ENCODE data around the gene COL5A1. TPM values are rescaled to one million over a fixed set of nuclear protein-coding genes. Genes with fewer than 3 reads are reported as not detected.

Gene COL5A1
- total and polyA plus RNA-seq, 2 experiments from 2014 or later: 211 to 812 TPM

DNA sequence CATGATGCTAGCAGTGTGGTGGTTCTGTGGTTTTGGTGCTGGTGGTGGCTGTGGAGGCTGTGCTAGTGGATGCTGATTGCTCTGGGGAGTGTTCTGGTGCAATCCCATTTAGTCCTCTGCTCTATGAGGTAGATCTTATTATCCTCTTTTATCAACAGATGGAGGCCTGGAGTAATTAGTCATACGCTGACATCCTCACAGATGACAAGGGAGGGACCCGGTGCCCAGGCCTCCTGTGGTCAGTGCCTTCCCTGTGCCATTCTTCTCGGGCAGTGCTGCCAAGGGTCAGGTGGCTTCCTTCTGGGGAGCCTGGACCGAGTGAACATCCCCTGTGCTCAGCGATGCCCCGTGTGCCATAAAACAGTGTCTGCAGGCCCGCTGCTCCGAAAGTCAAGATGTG is 74.5 kb downstream of the COL5A1 start:
- no peak overlapping the region for H3K4me2 ChIP-seq (ENCODE audit: unreplicated experiment)
- H3K9ac ChIP-seq: no peak overlapping the region
- H3K9me2 ChIP-seq (ENCODE audit: insufficient read depth): no peaks in the 10 kb centered on the region
- TF ChIP-seq EZH2phosphoT487 (IDR thresholded peaks at IDR 0.05; ENCODE audit: insufficient read depth, low read depth) (no peak), EZH2 (IDR thresholded peaks at IDR 0.05; ENCODE audit: insufficient read depth, poor library complexity, severe bottlenecking) (no peak)
- H4K20me1 ChIP-seq (ENCODE audit: insufficient read depth): peaks cover 15% of the 10 kb centered on the region; the same call in 1 of the 2 replicates
- H3K36me3 ChIP-seq (ENCODE audit: low read depth): peaks cover 31% of the 10 kb centered on the region
- WGBS, 2 experiments (ENCODE audit: low coverage in 1 of 2, low lambda C conversion rate in 2 of 2, missing lambda C conversion rate in 2 of 2): 65 to 67% methylated on average over 8 of the region's 8 CpGs
- no peak overlapping the region for H2AFZ ChIP-seq
- no peaks in the 10 kb centered on the region for H3K4me1 ChIP-seq (ENCODE audit: insufficient read depth)
- H3K79me2 ChIP-seq (ENCODE audit: insufficient read depth): peaks cover 99% of the 10 kb centered on the region
- H3K9me3 ChIP-seq (ENCODE audit: low read depth): no peaks in the 10 kb centered on the region
- H3K27me3 ChIP-seq (replicated peaks; ENCODE audit: insufficient read depth): no peaks in the 10 kb centered on the region
- peak; percentile 43 for DNase-seq
- H3F3A ChIP-seq (ENCODE audit: insufficient read depth): peaks cover 46% of the 10 kb centered on the region
- H3K4me3 ChIP-seq: no peak overlapping the region
- peak overlapping the region; percentile 41; the same call in 1 of the 2 replicates for H3K27ac ChIP-seq
- in situ Hi-C loops (cut with MboI): no loop called here

DNA sequence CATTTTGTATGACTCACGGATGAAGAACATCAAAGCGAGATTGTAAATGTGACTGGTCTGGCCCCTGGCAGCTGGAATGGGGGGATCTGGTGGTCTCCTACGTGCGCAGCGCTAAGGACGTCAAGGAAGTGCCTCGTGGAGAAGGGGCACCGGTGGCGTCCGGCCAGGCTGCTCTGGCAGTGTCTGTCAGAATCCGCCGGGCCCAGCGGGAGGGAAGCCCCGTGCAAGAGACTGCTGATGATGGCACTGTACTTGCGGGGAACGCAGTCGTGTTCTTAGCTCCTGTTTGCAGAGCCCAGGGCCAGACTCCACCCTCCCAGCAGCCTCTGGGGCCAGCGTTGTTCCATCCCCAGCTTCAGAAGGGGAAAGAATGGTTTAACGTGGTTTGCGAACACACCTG is 75.5 kb downstream of the COL5A1 start:
- Histone ChIP-seq H3K4me2 (ENCODE audit: unreplicated experiment) (no peak overlapping the region), H3K9me2 (ENCODE audit: insufficient read depth) (no peaks in the 10 kb centered on the region), H3K9me3 (ENCODE audit: low read depth) (no peaks in the 10 kb centered on the region), H3K36me3 (ENCODE audit: low read depth) (peaks cover 31% of the 10 kb centered on the region), H4K20me1 (ENCODE audit: insufficient read depth) (peaks cover 21% of the 10 kb centered on the region; the same call in 1 of the 2 replicates), H3K9ac (no peak overlapping the region), H3K27me3 (replicated peaks; ENCODE audit: insufficient read depth) (no peaks in the 10 kb centered on the region), H3K79me2 (ENCODE audit: insufficient read depth) (peaks cover 100% of the 10 kb centered on the region), H2AFZ (no peak overlapping the region), H3F3A (ENCODE audit: insufficient read depth) (peaks cover 46% of the 10 kb centered on the region), H3K27ac (no peak overlapping the region), H3K4me1 (ENCODE audit: insufficient read depth) (no peaks in the 10 kb centered on the region), H3K4me3 (no peak overlapping the region)
- no peak for DNase-seq
- 77 to 79% methylated on average over 20 of the region's 20 CpGs for WGBS, 2 experiments (ENCODE audit: low coverage in 1 of 2, low lambda C conversion rate in 2 of 2, missing lambda C conversion rate in 2 of 2)
- in situ Hi-C loops (cut with MboI): no loop called here
- no peak for TF ChIP-seq EZH2 (IDR thresholded peaks at IDR 0.05; ENCODE audit: insufficient read depth, poor library complexity, severe bottlenecking)
- TF ChIP-seq EZH2phosphoT487 (IDR thresholded peaks at IDR 0.05; ENCODE audit: insufficient read depth, low read depth): no peak

DNA sequence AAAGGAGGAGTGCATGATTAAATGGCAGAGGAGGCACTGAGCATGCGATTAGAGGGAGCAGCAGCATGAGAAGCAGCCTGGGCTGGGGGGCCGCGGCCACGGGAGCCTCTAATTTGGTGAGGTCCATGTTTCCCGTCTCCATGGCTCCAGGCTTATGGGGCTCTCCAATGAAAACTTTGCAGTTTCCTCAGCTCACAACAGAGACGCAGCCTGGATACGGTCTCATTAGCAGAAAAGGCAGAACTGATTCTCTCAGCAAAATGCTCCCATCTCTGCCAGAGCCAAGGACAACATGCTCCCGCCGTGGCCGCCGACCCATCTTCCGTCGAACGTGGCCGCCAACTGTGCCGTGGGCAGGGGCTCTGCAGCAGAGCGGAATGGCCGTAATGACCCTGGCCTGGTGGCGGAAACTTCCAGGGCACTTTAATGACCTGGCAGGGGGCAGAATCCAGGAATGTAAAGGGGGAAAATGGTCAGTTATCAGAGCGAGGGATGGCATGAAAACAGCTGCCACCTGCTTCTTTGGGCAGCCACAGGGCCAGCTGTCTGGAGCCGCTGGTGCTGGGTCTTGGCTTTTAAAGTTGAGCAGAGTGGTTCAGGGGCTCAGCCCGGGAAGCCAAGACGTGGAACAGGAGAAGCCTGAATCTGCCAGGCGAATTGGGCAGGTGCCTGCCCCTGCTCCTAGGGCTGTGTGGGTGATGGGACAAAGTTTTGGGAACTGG is 76.5 kb downstream of the COL5A1 start:
- Histone ChIP-seq H3K36me3 (ENCODE audit: low read depth) (peaks cover 32% of the 10 kb centered on the region), H3K9ac (no peak overlapping the region), H3F3A (ENCODE audit: insufficient read depth) (peaks cover 46% of the 10 kb centered on the region), H3K4me1 (ENCODE audit: insufficient read depth) (no peaks in the 10 kb centered on the region), H3K27me3 (replicated peaks; ENCODE audit: insufficient read depth) (no peaks in the 10 kb centered on the region), H3K9me3 (ENCODE audit: low read depth) (no peaks in the 10 kb centered on the region), H3K27ac (no peak overlapping the region), H4K20me1 (ENCODE audit: insufficient read depth) (peaks cover 21% of the 10 kb centered on the region; the same call in 1 of the 2 replicates), H3K4me3 (no peak overlapping the region), H3K9me2 (ENCODE audit: insufficient read depth) (no peaks in the 10 kb centered on the region), H2AFZ (no peak overlapping the region), H3K4me2 (ENCODE audit: unreplicated experiment) (no peak overlapping the region), H3K79me2 (ENCODE audit: insufficient read depth) (peaks cover 100% of the 10 kb centered on the region)
- in situ Hi-C loops (cut with MboI): no loop called here
- no peak for DNase-seq
- TF ChIP-seq EZH2 (IDR thresholded peaks at IDR 0.05; ENCODE audit: insufficient read depth, poor library complexity, severe bottlenecking) (no peak), EZH2phosphoT487 (IDR thresholded peaks at IDR 0.05; ENCODE audit: insufficient read depth, low read depth) (no peak)
- WGBS, 2 experiments (ENCODE audit: low coverage in 1 of 2, low lambda C conversion rate in 2 of 2, missing lambda C conversion rate in 2 of 2): 85 to 90% methylated on average over 23 to 24 of the region's 24 CpGs

- H3K79me2 ChIP-seq (ENCODE audit: insufficient read depth): peaks cover 100% of the 10 kb centered on the region
- no peak for TF ChIP-seq EZH2 (IDR thresholded peaks at IDR 0.05; ENCODE audit: insufficient read depth, poor library complexity, severe bottlenecking)
- no peak for TF ChIP-seq EZH2phosphoT487 (IDR thresholded peaks at IDR 0.05; ENCODE audit: insufficient read depth, low read depth)
- in situ Hi-C loops (cut with MboI): no loop called here
Observed at GRCh38 chr9:134719331-134719730, 77.7 kb downstream of the COL5A1 start.

More at GRCh38 chr9:134719331-134719730, 77.7 kb downstream of the COL5A1 start:
- Histone ChIP-seq H3K9me3 (ENCODE audit: low read depth) (no peaks in the 10 kb centered on the region), H3K9me2 (ENCODE audit: insufficient read depth) (no peaks in the 10 kb centered on the region), H3K36me3 (ENCODE audit: low read depth) (peaks cover 19% of the 10 kb centered on the region; the same call in 1 of the 2 replicates), H3K9ac (no peak overlapping the region), H3K4me3 (no peak overlapping the region), H3F3A (ENCODE audit: insufficient read depth) (peaks cover 39% of the 10 kb centered on the region), H3K27ac (no peak overlapping the region), H4K20me1 (ENCODE audit: insufficient read depth) (peaks cover 16% of the 10 kb centered on the region; the same call in 1 of the 2 replicates), H3K4me2 (ENCODE audit: unreplicated experiment) (no peak overlapping the region), H2AFZ (no peak overlapping the region), H3K4me1 (ENCODE audit: insufficient read depth) (no peaks in the 10 kb centered on the region), H3K27me3 (replicated peaks; ENCODE audit: insufficient read depth) (no peaks in the 10 kb centered on the region)
- DNase-seq: no peak
- 83 to 88% methylated on average over 11 of the region's 11 CpGs for WGBS, 2 experiments (ENCODE audit: low coverage in 1 of 2, low lambda C conversion rate in 2 of 2, missing lambda C conversion rate in 2 of 2)
